Ureter (tissue), 1 donor: ENCODE measurements around the gene GLP1R. TPM values are rescaled to one million over a fixed set of nuclear protein-coding genes. Genes with fewer than 3 reads are reported as not detected.

Experiments
- DNase-seq: peaks from one replicate; pipeline ENCODE4 v3.0.0-alpha.2; 2020; ENCODE audit warnings: low spot score
- total RNA-seq: library from RNA; stranded (reverse); gene quantifications from one replicate; pipeline ENCODE4 v1.2.4, GENCODE V29; 2023
- donor health status: DM: yes; HTN: yes; CAD: no.

GLP1R gene
- total RNA-seq, 1 donor from 2014 or later, result 0.36 TPM

- no peak for DNase-seq
These were observed 4.4 kb upstream of the GLP1R start for GRCh38 chr6:39044181-39044580.

DNA sequence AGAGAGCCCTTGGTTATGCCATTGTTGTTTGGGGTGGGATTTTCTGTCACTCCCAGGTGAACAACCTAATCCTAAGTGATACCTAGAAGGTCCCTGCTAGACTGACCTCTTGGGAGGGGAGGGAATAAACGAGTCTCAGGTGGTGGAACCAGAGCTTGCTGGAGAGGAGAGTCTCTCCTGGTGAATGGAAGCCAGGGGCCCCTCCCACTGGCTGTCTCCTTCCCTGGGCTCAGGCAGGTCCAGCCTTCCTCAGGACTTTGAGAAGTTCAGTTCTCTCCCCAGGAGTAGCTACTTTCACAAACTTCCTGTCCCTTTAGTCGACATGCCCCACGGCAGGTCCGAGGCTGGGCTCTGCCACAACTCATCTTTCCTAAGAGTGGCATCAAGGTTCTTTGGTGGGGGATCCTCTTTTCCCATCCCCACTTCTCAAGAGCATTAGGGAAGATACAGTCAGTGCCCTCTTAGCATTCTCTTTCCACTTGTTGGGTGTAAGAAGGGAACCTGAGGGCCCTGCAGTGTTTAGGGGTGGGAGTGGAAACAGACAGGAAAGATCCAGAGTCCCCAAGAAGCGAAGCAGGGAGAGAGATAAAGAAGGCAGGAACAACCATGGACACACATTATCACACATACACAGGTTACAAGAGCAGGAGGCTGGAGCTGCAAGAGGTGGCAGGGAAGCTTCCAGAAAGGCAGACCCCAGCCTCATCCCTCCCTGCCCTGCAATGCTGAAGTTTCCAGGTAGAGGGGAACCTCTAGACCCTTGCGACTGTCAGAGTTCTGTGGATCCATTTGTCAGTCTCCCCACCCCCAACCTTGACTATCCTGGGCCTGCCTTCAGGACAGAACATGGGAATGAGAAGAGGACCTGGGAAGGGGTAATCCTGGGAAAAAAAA lies 900 bp upstream of the GLP1R start:
- no peak for DNase-seq

- DNase-seq, result no peak
These were observed 1.1 kb downstream of the GLP1R start for GRCh38 chr6:39049575-39050283.

DNA sequence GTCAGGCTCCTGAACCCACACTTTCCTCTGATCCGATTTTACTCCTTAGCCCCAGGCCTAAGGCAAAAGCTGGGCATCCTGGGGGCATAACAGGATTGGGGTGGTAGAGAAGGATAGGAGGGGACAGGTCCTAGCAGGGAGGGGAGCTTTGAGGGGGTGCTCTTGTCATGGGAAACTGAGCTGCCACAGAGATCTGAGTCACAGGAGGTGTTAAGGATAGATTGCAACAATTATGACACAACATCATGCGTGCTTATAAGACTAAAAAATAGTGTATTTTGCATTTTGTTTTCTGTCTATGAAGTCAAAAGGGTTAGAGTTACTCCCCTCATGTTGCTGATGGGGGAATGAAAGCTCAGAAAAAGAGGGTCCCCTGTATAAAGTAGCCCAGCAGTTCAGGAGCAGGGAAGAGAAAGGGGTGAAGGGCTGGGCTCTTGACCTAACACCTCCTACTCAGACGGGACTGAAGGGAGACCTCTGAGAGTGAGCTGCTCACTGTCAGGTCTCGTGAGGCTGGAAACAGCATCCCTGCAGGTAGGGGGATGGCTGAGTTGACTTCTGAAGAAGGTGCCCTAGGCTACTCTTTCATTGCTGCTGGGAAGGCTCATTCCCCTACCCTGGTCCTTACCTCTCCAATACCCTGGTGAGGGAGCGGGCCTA lies 2.0 kb downstream of the GLP1R start:
- DNase-seq, result no peak

DNA sequence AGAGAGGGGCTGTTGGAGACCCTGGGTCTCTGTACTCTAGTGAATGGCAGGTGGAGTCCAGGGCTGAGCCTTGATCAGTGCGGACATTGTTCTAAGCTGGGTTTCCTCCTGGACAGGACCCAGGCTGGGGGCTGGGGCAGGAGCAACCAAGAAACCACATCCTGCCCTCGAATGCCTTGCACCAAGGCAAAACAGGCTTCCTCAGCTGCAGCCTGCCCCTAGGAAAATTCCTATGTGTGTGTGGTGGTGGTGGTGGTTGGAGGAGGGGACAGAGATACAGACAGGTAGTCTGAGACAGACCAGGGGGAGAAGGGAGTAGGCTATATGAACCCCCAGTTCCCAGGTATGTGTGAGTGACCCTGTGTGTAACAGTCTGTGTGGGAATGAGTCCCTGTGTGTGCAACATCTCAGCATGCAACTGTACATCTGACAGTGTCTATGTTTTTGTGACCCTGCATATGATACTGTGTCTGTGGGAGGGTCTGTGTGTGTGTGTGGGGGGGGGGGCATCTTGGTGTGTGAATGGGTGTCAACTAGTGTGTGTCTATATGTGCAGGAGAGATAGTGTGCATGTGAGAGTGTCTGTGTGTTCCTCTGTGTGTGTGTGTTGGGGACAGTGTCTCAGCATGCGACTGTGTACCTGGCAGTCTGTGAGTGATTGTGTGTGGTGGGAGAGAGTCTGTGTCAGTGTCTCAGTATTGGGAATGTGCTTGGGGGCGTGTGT lies 3.0 kb downstream of the GLP1R start:
- no peak for DNase-seq

DNA sequence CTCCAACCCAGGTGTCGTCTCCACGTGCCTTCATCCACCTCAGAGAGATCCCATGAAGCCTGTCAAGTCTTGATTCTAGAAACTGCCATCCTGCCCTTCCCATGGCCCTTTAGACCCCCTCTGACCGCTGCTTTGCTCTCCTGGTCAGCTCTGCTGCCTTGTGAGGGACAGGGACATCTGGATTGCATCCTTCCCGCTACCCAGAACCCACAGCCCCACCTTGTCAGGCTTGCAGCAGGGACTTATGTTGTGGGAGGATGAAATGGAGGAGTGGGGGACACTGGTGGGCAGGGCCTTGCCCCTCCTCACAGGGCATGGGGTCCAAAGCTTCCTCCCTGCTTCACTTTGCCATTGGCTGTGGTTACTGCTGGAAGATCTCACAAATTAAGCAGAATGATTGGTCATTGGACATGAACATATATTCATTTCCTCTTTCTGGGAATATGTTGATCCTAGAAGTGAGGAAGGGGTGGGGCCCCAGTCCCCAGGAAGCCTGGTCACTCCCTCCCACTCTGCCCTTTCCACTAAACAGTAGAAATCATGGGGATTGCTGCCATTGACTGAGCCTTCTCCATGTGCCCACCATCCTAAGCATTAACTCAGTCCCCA lies 4.5 kb downstream of the GLP1R start:
- no peak for DNase-seq

GRCh38 chr6:39053854-39054576 lies 5.4 kb downstream of the GLP1R start:
- DNase-seq, result no peak

DNA sequence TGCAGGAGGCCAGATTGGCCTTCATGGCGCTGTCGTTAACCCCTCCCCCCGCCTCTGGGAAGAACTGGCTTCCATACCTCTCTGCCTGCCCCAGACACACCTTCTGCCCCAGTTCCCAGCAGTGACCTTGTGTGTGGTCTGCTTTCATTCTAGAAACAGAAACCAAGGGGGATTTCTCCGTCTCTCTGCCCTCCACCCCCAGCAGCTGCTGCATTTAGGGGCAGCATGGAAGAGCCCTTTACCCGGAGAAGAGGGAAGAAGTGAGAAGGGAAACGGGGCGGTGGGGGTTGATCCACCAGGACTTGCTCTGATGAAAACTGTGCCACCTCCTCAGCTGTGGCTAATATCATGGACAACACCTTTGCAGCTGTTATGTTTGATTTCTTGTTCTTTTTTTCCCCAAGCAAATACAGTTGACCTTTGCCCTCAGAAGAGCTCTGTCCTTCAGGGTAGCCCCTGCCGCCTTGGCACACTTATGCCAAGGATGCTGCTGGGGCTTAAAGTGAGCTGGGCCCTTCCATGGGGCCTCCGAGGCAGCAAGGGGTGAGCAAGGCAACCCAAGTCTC lies 6.1 kb downstream of the GLP1R start:
- DNase-seq, result no peak

DNA sequence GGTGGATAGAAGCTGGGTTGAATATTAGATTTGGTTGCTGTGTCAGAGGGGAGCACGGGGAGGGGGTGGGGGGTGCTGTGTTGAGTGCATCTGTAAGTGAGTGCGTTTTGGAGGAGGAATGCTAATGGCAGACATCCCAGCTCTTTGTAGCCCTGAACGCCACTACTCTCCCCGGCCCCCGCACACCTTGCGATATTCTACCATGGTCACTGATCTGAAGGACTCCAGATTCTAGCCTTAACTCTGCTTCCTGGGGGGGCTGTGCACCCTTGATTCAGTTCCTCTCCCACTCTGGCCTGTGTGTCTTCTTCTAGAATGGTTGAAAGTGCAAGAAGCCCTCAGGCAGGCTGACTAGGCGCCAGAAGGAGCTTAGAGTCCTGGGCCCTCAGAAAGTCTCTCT lies 7.1 kb downstream of the GLP1R start:
- DNase-seq, result no peak

GRCh38 chr6:39056191-39056590 lies 7.6 kb downstream of the GLP1R start:
- DNase-seq, result no peak

DNA sequence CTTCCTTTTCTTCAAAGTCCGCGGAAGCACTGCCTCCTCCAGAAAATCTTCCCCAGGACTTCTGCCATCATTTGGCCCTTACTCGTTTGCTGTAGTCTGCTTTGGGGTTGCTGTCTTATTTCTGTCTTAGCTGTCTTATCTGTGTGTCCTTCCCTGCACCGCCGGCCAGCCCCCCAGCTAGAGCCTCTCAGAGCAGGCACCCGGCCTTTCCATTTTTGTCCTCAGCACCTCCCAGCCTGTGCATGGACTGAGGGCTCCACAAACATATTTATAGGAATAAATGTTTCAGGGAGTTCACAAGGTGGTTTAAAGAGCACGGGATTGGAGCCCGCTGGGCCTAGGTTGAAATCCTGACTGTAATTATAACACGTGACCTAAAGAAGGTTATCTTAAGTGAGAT lies 8.1 kb downstream of the GLP1R start:
- no peak for DNase-seq

DNA sequence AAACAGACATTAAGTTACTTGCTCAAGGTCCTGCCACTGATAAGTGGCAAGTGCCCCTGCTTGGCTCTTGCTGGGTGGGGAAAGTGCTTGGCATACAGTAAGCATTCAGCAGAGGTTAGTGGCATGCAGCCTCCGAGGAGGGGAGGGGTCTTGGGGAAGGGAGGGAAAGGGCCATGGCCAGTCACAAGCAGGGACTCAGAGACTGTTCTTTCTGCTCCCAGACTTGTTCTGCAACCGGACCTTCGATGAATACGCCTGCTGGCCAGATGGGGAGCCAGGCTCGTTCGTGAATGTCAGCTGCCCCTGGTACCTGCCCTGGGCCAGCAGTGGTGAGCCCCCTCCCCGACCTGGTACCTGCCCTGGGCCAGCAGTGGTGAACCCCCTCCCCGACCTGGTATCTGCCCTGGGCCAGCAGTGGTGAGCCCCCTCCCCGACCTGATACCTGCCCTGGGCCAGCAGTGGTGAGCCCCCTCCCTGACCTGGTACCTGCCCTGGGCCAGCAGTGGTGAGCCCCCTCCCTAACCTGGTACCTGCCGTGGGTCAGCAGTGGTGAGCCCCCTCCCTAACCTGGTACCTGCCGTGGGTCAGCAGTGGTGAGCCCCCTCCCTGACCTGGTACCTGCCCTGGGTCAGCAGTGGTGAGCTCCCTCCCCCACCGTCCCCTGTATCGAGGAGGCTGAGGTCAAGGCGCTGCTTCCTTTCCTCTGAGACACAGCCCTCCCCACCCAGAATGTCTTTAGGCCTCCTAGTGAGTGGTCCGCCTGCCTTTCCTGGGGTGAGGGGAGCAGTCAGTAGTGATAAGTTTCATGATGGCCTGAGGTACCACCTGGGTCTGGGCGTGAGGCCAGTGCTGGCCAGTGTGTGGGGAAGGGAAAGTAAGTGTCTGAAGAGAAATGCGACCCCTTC lies 8.9 kb downstream of the GLP1R start:
- DNase-seq, result no peak

DNA sequence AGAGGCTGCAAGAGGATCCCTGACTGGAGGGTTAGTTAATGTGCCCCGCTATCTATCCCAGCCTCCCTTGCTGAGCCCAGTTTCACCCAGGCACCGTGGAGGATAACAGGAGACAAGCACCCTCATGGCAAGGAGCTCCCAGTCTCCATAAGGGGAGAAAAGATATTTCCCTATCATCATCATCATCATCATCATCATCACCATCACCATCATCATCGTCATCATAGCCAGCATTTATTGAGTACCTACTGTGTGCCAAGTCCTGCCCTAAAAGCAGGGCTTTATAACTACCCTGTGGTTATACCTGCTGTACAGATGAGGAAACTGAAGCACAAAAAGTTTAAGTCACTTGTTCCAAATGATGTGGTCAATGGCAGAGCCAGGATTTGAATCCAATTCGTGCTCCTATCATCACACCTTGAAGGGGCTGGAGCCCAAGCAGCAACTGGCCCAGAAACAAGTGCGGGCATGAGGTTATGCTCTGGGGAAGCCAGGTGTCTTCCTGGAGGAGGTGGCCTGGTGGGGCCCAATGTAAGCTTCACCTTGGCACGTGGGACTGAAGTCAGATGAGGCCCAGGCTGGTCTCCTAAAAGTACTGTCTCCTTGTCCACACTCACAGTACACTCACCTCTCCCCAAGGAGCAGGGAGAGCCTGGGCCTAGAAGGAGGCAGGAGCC lies 10.0 kb downstream of the GLP1R start:
- DNase-seq, result no peak

- DNase-seq, result no peak
These were observed 11.1 kb downstream of the GLP1R start for GRCh38 chr6:39059496-39060310.

- DNase-seq, result no peak
These were observed 12.0 kb downstream of the GLP1R start for GRCh38 chr6:39060467-39061160.

DNA sequence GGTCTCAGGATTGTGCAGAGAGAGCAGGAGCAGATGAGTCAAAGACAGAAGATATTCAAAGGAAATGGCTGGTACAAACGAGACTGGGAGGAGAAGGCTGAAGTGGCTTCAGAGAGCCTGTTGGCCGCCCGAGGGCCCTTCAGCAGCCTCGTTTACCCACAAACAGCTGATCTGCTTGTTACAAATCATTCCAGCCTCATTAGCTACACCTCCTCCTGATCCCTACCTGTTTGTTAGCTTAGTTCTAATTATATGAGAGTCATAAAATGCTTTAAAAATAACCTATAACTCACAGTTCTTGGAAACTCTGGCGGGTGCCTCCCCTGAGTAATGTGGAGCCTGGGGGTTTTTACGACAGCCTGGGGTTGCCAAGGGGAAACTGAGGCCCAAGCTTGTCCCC lies 12.6 kb downstream of the GLP1R start:
- no peak for DNase-seq

GRCh38 chr6:39061588-39061987 lies 13.0 kb downstream of the GLP1R start:
- no peak for DNase-seq
